DOHH2 (cell line): Measurements from ENCODE around the gene MALT1.

Experiments
- CTCF ChIP-seq: fragments of 200-600 bp; sonication (generic); IDR thresholded peaks from one replicate; pipeline ENCODE4 v1.5.1; 2014; ENCODE audit warnings: antibody characterized with exemption, mild to moderate bottlenecking, low read depth, low read length; ENCODE audit not compliant: poor library complexity, severe bottlenecking
- EZH2phosphoT487 ChIP-seq: fragments of 200-600 bp; sonication (generic); IDR thresholded peaks from 2 replicates; pipeline ENCODE4 v1.6.1; 2017; ENCODE audit warnings: borderline replicate concordance, mild to moderate bottlenecking, antibody characterized with exemption, low read length, moderate library complexity, mixed read lengths

- no peak for TF ChIP-seq CTCF
- no peak for TF ChIP-seq EZH2phosphoT487
These were observed 108.8 kb downstream of the MALT1 start for GRCh38 chr18:58780045-58780444.
